ENCODE results near the gene FBXO45. TPM values are rescaled to one million over a fixed set of nuclear protein-coding genes. Genes with fewer than 3 reads are reported as not detected.
"Not testable (repeated sequence)": the region's sequence is repeated elsewhere in the genome, so short reads cannot be mapped to it uniquely, and the experiment has no call there.

The FBXO45 gene
- total and polyA plus RNA-seq, 4 experiments from 2014 or later = 3.0 to 12.0 (median 8.2) TPM

GRCh38 chr3:196636369-196637349 is 68.2 kb downstream of the FBXO45 start:
- Mint-ChIP-seq H3K4me3 (peak overlapping the region in 6 of 8 donors; percentile 4 to 59 (median 26)), H3K27ac (peak overlapping the region; percentile 74 to 93 (median 85)), H3K27me3 (no peaks in the 10 kb centered on the region), H3K9me3 (peaks cover 0 to 1% (median 0%) of the 10 kb centered on the region in 8 donors), H3K4me1 (peaks cover 41 to 89% (median 62%) of the 10 kb centered on the region in 4 donors), H3K36me3 (peaks cover 0 to 15% of the 10 kb centered on the region in 2 donors)
- intact Hi-C loops (cut with micrococcal nuclease) = no loop called here
- Histone ChIP-seq H3K9me3 (ENCODE audit: control insufficient read depth in 1 of 2, low read length in 2 of 2) (no peaks in the 10 kb centered on the region), H3K4me3 (ENCODE audit: low read length in 2 of 2) (no peak overlapping the region), H3K27ac (ENCODE audit: low read depth, low read length) (no peak overlapping the region), H3K36me3 (ENCODE audit: insufficient read depth, low read length) (no peaks in the 10 kb centered on the region), H3K4me1 (ENCODE audit: insufficient read depth, low read length) (peaks cover 62% of the 10 kb centered on the region), H3K27me3 (ENCODE audit: insufficient read depth, low read length) (no peaks in the 10 kb centered on the region)
- DNase-seq = no peak
- ChIA-PET CTCF (ENCODE audit: partially characterized antibody) (interaction anchor here (1.1 to 2.7 kb wide), 3 partner anchors 27 to 48 kb away, joined by 3 to 18 read pairs (median 4); no protein-coding TSS in a partner anchor), POLR2A (ENCODE audit: partially characterized antibody) (interaction anchor here (0.6 to 6.7 kb wide), 4 partner anchors 12 to 57 kb away, joined by 3 to 66 read pairs (median 4); no protein-coding TSS in a partner anchor)

DNA sequence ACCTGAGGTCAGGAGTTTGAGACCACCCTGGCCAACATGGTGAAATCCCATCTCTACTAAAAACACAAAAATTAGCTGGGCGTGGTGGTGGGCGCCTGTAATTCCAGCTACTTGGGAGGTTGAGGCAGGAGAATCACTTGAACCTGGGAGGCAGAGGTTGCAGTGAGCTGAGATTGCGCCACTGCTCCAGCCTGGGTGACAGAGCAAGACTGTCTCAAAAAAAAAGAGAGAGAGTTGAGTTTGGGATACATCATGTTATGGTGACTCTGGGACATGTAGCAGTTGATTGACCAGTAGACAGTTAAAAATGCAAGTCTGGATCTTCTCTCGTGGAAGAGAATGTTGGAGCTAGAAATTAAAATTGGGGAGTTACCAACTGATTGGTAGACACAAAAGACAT is 69.5 kb downstream of the FBXO45 start:
- peaks cover 68% of the 10 kb centered on the region for H3K4me1 ChIP-seq (ENCODE audit: insufficient read depth, low read length)
- H3K27me3 ChIP-seq (ENCODE audit: insufficient read depth, low read length); DNase-seq; H3K27me3 Mint-ChIP-seq; H3K9me3 Mint-ChIP-seq; H3K27ac ChIP-seq (ENCODE audit: low read depth, low read length); H3K4me3 ChIP-seq (ENCODE audit: low read length in 2 of 2); H3K9me3 ChIP-seq (ENCODE audit: control insufficient read depth in 1 of 2, low read length in 2 of 2); intact Hi-C loops (cut with micrococcal nuclease); H3K36me3 ChIP-seq (ENCODE audit: insufficient read depth, low read length): not testable (repeated sequence)
- Mint-ChIP-seq H3K27ac (peak overlapping the region; percentile 82 to 96 (median 93)), H3K4me3 (peak overlapping the region; percentile 40 to 95 (median 78)), H3K36me3 (peaks cover 0 to 19% of the 10 kb centered on the region in 2 donors), H3K4me1 (peaks cover 45 to 89% (median 64%) of the 10 kb centered on the region in 4 donors)
- POLR2A ChIA-PET (ENCODE audit: partially characterized antibody) = interaction anchor here (6.7 to 8.3 kb wide), 2 partner anchors 7 to 27 kb away, joined by 66 to 101 read pairs; no protein-coding TSS in a partner anchor
- CTCF ChIA-PET (ENCODE audit: partially characterized antibody) = interaction anchor here (0.8 to 5.8 kb wide), 6 partner anchors 13 to 47 kb away, joined by 3 to 63 read pairs (median 10); no protein-coding TSS in a partner anchor

Other genes with a start within 250 kb of the FBXO45 start
- 1 to 10 TPM; 2.4 to 2.6 TPM for gene TM4SF19, start 230.3 kb upstream of the FBXO45 start, total RNA-seq
- under 1 TPM in 1 of 2 donors, not detected in 1; 0.11 TPM for gene TM4SF19, start 230.3 kb upstream of the FBXO45 start, polyA plus RNA-seq
- gene UBXN7, start 136.2 kb upstream of the FBXO45 start, total RNA-seq = 10 to 100 TPM; 72.6 to 90.8 TPM
- 10 to 100 TPM; 16.8 to 31.6 TPM for gene UBXN7, start 136.2 kb upstream of the FBXO45 start, polyA plus RNA-seq
- 10 to 100 TPM; 74.5 to 76.4 TPM for gene RNF168, start 64.9 kb upstream of the FBXO45 start, total RNA-seq
- gene RNF168, start 64.9 kb upstream of the FBXO45 start, polyA plus RNA-seq = 10 to 100 TPM in 1 of 2 donors, 1 to 10 TPM in 1; 6.0 to 14.2 TPM
- gene SMCO1, start 53.3 kb upstream of the FBXO45 start, total RNA-seq = not detected
- gene SMCO1, start 53.3 kb upstream of the FBXO45 start, polyA plus RNA-seq = not detected
- 10 to 100 TPM; 37.5 to 38.7 TPM for gene WDR53, start 106 bp upstream of the FBXO45 start, total RNA-seq
- 10 to 100 TPM; 25.8 to 33.0 TPM for gene WDR53, start 106 bp upstream of the FBXO45 start, polyA plus RNA-seq
- 10 to 100 TPM; 18.7 to 20.0 TPM for gene NRROS, start 71.0 kb downstream of the FBXO45 start, total RNA-seq
- gene NRROS, start 71.0 kb downstream of the FBXO45 start, polyA plus RNA-seq = 1 to 10 TPM; 4.6 to 5.0 TPM
- 1 to 10 TPM; 7.8 to 8.2 TPM for gene CEP19, start 143.6 kb downstream of the FBXO45 start, total RNA-seq
- gene CEP19, start 143.6 kb downstream of the FBXO45 start, polyA plus RNA-seq = 10 to 100 TPM in 1 of 2 donors, 1 to 10 TPM in 1; 5.4 to 10.8 TPM
- 10 to 100 TPM; 19.1 to 23.7 TPM for gene PIGX, start 143.7 kb downstream of the FBXO45 start, total RNA-seq
- gene PIGX, start 143.7 kb downstream of the FBXO45 start, polyA plus RNA-seq = 10 to 100 TPM; 34.1 to 37.4 TPM
- gene PAK2, start 171.2 kb downstream of the FBXO45 start, total RNA-seq = 10 to 100 TPM; 80.4 to 97.4 TPM
- gene PAK2, start 171.2 kb downstream of the FBXO45 start, polyA plus RNA-seq = 10 to 100 TPM; 29.1 to 39.4 TPM